Osteoblast (primary cell): ENCODE results near the gene SCGB3A2. TPM values are rescaled to one million over a fixed set of nuclear protein-coding genes. Genes with fewer than 3 reads are reported as not detected.
"Not testable (repeated sequence)": the region's sequence is repeated elsewhere in the genome, so short reads cannot be mapped to it uniquely, and the experiment has no call there.

ENCODE experiments used
- DNase-seq: peaks from one replicate; pipeline ENCODE4 v3.0.0; 2011; ENCODE audit warnings: low spot score, mixed read lengths; ENCODE audit not compliant: insufficient read length; ENCODE audit errors: missing footprints
- H2AFZ ChIP-seq: 2 replicates; pipeline ENCODE4 v1.6.0; 2011; ENCODE audit warnings: mild to moderate bottlenecking, low read length
- H3K27ac ChIP-seq: 2 replicates; pipeline ENCODE4 v1.5.1; 2011; ENCODE audit warnings: mild to moderate bottlenecking, low read depth, low read length, moderate library complexity
- H3K27me3 ChIP-seq: 2 replicates; pipeline ENCODE4 v1.6.0; 2012; ENCODE audit warnings: mild to moderate bottlenecking, control low read depth, inconsistent platforms, low read length, moderate library complexity; ENCODE audit not compliant: insufficient read depth
- H3K36me3 ChIP-seq: 2 replicates; pipeline ENCODE4 v1.5.1; 2011; ENCODE audit warnings: mild to moderate bottlenecking, low read length, control low read depth, moderate library complexity; ENCODE audit not compliant: insufficient read depth
- H3K4me1 ChIP-seq: 2 replicates; pipeline ENCODE4 v1.5.1; 2011; ENCODE audit warnings: mild to moderate bottlenecking, low read length, control low read depth, moderate library complexity; ENCODE audit not compliant: insufficient read depth
- H3K4me2 ChIP-seq: 2 replicates; pipeline ENCODE4 v1.6.0; 2011; ENCODE audit warnings: mild to moderate bottlenecking, low read length; ENCODE audit not compliant: insufficient read depth
- H3K4me3 ChIP-seq: fragments of 200-600 bp; sonication (generic); 3 replicates; pipeline ENCODE4 v1.5.1; 2012; ENCODE audit warnings: mild to moderate bottlenecking, low read length, inconsistent platforms; ENCODE audit not compliant: insufficient read depth
- H3K79me2 ChIP-seq: 2 replicates; pipeline ENCODE4 v1.6.0; 2012; ENCODE audit warnings: mild to moderate bottlenecking, low read length, control low read depth, inconsistent platforms; ENCODE audit not compliant: insufficient read depth
- H3K9me3 ChIP-seq: 2 replicates; pipeline ENCODE4 v1.5.1; 2011; ENCODE audit warnings: low read depth, low read length, control low read depth
- H4K20me1 ChIP-seq: 2 replicates; pipeline ENCODE4 v1.6.0; 2012; ENCODE audit warnings: mild to moderate bottlenecking, low read length, control low read depth; ENCODE audit not compliant: insufficient read depth
- CTCF ChIP-seq: IDR thresholded peaks from 2 replicates; pipeline ENCODE4 v1.5.1; 2011; ENCODE audit warnings: mild to moderate bottlenecking, low read depth, low read length, moderate library complexity; ENCODE audit errors: extremely low read depth
- total RNA-seq: library from RNA; depleted of rRNA; stranded (reverse); fragments of >200 nt; gene quantifications from 2 replicates; pipeline ENCODE4 v1.2.3, GENCODE V29; 2012

Gene SCGB3A2
- total RNA-seq, 1 donor: not detected

DNA sequence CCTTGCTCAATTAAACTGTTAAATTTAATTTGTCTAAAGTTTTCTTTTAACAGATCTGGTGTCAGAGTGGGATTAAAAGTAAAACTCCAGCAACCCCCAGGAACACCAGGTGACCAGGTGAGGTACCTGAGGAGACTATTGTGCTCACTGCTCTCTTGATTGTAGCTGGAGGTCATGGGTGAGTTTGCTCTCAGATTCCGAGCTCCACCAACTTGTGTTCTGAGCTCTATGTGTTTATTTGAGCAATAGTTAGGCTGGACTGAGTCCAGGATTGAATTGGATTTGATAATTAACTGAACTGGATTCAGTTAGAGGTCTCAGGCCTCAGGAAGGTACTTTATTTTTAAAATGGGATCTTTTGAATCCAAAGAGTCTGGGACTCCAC is 17.9 kb upstream of the SCGB3A2 start:
- H3K27me3 ChIP-seq: no peaks in the 10 kb centered on the region
- no peak for TF ChIP-seq CTCF
- DNase-seq: no peak
- no peak overlapping the region for H3K4me3 ChIP-seq
- no peaks in the 10 kb centered on the region for H3K36me3 ChIP-seq
- no peak overlapping the region for H2AFZ ChIP-seq
- H3K79me2 ChIP-seq: no peaks in the 10 kb centered on the region
- no peak overlapping the region for H3K4me2 ChIP-seq
- no peaks in the 10 kb centered on the region for H4K20me1 ChIP-seq
- H3K27ac ChIP-seq: no peak overlapping the region
- no peaks in the 10 kb centered on the region for H3K4me1 ChIP-seq
- no peaks in the 10 kb centered on the region for H3K9me3 ChIP-seq

DNA sequence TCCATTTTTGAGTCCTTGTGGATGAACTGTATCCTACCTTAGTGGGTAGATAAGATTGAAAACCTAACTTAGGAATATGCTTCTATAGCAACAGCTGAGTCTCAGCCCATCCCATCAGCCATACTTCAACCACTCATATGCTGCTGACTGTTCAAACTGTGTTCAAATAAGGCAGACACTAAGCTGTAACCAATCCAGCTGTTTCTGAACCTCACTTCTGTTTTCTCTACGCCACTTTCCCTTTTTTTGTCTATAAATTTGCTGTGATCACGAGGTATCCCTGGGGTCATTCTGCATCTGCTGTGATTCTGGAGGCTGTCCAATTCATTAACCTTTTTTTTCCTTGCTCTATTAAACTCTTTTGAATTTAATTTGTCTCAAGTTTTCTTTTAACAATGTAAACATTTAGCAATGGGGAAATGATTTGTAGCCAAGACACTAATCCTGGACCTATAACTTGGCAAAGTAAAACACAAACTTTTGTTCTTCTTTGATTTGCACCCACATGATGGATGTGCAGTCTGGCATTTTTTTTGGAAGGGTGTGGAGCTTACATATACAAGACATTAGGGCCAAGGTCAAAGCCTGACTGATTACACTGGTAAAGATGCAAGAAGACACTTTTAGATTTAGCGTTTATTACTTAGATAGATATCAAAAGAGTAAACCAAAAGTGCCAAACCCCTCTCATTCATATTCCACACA is 14.9 kb upstream of the SCGB3A2 start:
- H3K79me2 ChIP-seq: no peaks in the 10 kb centered on the region
- no peaks in the 10 kb centered on the region for H4K20me1 ChIP-seq
- no peak overlapping the region for H2AFZ ChIP-seq
- no peaks in the 10 kb centered on the region for H3K4me1 ChIP-seq
- H3K27me3 ChIP-seq: no peaks in the 10 kb centered on the region
- no peak overlapping the region for H3K4me2 ChIP-seq
- no peak overlapping the region for H3K4me3 ChIP-seq
- H3K27ac ChIP-seq: no peak overlapping the region
- no peaks in the 10 kb centered on the region for H3K9me3 ChIP-seq
- H3K36me3 ChIP-seq: no peaks in the 10 kb centered on the region
- no peak for TF ChIP-seq CTCF
- DNase-seq: no peak

GRCh38 chr5:147869112-147869511 is 9.4 kb upstream of the SCGB3A2 start:
- H3K4me3 ChIP-seq: no peak overlapping the region
- no peak for TF ChIP-seq CTCF
- no peaks in the 10 kb centered on the region for H4K20me1 ChIP-seq
- no peak overlapping the region for H2AFZ ChIP-seq
- no peak overlapping the region for H3K27ac ChIP-seq
- no peak overlapping the region for H3K4me2 ChIP-seq
- no peaks in the 10 kb centered on the region for H3K36me3 ChIP-seq
- H3K4me1 ChIP-seq: no peaks in the 10 kb centered on the region
- H3K9me3 ChIP-seq: no peaks in the 10 kb centered on the region
- no peak for DNase-seq
- no peaks in the 10 kb centered on the region for H3K27me3 ChIP-seq
- H3K79me2 ChIP-seq: no peaks in the 10 kb centered on the region

GRCh38 chr5:147869892-147870291 is 8.6 kb upstream of the SCGB3A2 start:
- not testable (repeated sequence) for H3K27ac ChIP-seq, H4K20me1 ChIP-seq, H3K4me2 ChIP-seq, H3K79me2 ChIP-seq, DNase-seq, H3K27me3 ChIP-seq, H3K9me3 ChIP-seq, H3K4me1 ChIP-seq, H3K36me3 ChIP-seq, H3K4me3 ChIP-seq, H2AFZ ChIP-seq

DNA sequence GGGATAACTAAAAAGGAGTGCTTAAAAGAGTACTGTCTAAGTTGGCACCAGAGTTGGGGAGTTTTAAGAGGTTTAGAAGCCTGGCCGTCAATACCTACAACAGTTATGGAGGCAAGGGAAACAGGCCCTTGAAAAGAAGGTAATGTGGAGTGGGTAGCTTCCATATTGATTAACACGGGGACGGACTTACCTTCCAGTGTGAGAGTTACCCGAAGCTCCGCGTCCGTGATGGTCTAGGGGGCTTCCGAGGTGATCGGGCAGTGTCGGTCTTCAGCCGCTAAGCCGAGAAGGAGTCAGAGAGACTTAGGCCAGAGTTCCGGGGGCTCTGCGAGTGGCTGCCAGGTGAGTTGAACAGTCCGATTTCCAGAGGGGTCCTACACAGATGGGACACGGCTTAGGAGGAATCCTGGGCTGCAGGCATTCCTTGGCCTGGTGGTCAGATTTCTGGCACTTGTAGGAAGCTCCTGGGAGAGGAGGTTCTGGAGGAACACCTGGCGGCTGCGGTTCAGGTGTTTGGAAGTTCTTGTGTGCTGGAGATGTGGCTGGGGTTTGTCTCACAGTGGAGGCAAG is 6.4 kb upstream of the SCGB3A2 start:
- H3K27ac ChIP-seq, H3K9me3 ChIP-seq, DNase-seq, H3K4me1 ChIP-seq, H4K20me1 ChIP-seq, H3K79me2 ChIP-seq, H3K4me2 ChIP-seq, H3K36me3 ChIP-seq, H3K27me3 ChIP-seq, H3K4me3 ChIP-seq, H2AFZ ChIP-seq: not testable (repeated sequence)

DNA sequence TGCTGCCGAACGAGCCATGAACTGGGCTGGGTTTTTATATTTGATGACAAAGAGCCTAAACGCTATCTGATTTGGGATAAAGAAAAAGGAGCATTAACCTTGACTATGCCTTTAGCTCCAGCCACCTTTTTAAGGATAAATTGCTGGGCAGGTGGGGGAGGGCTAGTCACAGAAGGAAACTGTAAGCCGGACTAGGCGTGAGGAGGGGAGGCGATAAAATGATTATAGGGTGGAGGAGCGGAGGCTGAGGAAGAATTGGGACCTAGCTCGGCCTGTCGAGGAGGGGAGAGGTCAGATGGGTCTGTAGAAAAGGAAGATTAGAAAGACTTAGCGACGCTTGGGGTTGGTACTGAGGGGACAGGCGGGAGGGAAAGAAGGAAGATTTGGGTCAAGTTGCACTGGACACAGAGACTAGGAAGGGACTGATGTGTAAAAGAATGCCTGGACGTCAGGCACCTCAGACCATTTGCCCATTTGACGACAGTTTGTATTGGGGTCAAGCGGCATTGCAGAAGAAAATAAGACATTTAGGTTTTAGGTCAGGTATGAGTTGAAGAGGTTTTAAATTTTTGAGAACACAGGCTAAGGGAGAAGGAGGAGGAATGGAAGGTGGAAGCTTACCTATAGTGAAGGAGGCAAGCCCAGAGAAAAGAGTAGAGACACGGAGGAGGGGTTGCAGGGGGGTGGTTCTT is 5.6 kb upstream of the SCGB3A2 start:
- not testable (repeated sequence) for H3K9me3 ChIP-seq, H3K27me3 ChIP-seq, H3K79me2 ChIP-seq, H3K4me3 ChIP-seq, H3K27ac ChIP-seq, H3K36me3 ChIP-seq, H3K4me1 ChIP-seq, H4K20me1 ChIP-seq, H2AFZ ChIP-seq, DNase-seq, H3K4me2 ChIP-seq
